Activated naive CD4-positive, alpha-beta T cell treated with anti-CD3 and anti-CD28 coated beads, Interleukin-2, amount 50 U/mL, for 72 hours (primary cell): Measurements from ENCODE around the gene SNAPC1. TPM values are rescaled to one million over a fixed set of nuclear protein-coding genes. Genes with fewer than 3 reads are reported as not detected.

Experiments
- ATAC-seq, 2 donors: fragments of 150-1000 bp; cut with Tn5 transposase; 2 replicates each; pipeline ENCODE4 v1.10.0; 2021; ENCODE audit warnings: mild to moderate bottlenecking in 2 of 2, moderate library complexity in 2 of 2
- DNase-seq, 2 donors: peaks; one replicate each; pipeline ENCODE4 v3.0.0; 2021 to 2022; ENCODE audit warnings: low spot score in 2 of 2
- H3K27ac Mint-ChIP-seq, 2 donors: one replicate each; pipeline ENCODE4 v1.8.0; 2022; ENCODE audit warnings: mild to moderate bottlenecking in 2 of 2, mixed read lengths in 2 of 2
- H3K36me3 Mint-ChIP-seq, 2 donors: one replicate each; pipeline ENCODE4 v1.8.0; 2022; ENCODE audit warnings: mixed read lengths in 2 of 2
- H3K9me3 Mint-ChIP-seq, 2 donors: one replicate each; pipeline ENCODE4 v1.8.0; 2022; ENCODE audit warnings: mixed read lengths in 2 of 2
- total RNA-seq, 2 donors: library from RNA; stranded (reverse); gene quantifications; one replicate each; pipeline ENCODE4 v1.2.3, GENCODE V29; 2022

The SNAPC1 gene
- total RNA-seq, 2 donors from 2014 or later, result 10.5 to 11.4 TPM

GRCh38 chr14:61837336-61838229 lies 75.4 kb downstream of the SNAPC1 start:
- DNase-seq (peak; percentile 69 to 77), ATAC-seq (peak; percentile 94 to 99)
- no peaks in the 10 kb centered on the region for H3K36me3 Mint-ChIP-seq
- H3K9me3 Mint-ChIP-seq, result no peaks in the 10 kb centered on the region
- no peak overlapping the region for H3K27ac Mint-ChIP-seq

DNA sequence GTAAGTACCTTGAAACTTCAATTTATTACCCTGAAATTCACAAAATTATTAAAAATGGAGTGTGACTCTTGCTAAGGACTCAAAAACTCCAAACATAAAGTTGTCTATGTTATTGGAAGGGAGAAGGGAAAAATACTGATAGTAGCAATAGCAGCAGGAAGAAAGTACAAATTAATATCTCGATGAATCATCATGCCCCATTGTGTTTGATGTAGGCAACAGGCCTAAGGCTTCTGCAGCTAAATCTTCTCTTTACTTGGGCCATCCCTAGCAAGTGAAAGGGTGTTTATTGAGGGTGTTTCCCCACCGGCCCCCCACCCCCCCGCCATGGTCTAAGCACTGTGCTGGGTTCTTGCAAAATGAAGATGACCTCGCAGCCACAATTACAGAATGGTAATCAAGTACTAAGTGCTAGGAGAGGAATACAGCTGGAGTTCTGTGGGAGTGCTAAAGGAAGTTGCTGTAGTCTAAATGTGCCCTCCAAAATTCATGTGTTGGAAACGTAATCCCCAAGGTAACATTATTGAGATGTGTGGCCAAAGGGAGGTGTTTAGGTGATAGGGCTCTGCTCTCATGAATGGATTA lies 76.5 kb downstream of the SNAPC1 start:
- ATAC-seq (no peak), DNase-seq (no peak)
- H3K9me3 Mint-ChIP-seq, result no peaks in the 10 kb centered on the region
- no peaks in the 10 kb centered on the region for H3K36me3 Mint-ChIP-seq
- H3K27ac Mint-ChIP-seq, result no peak overlapping the region

DNA sequence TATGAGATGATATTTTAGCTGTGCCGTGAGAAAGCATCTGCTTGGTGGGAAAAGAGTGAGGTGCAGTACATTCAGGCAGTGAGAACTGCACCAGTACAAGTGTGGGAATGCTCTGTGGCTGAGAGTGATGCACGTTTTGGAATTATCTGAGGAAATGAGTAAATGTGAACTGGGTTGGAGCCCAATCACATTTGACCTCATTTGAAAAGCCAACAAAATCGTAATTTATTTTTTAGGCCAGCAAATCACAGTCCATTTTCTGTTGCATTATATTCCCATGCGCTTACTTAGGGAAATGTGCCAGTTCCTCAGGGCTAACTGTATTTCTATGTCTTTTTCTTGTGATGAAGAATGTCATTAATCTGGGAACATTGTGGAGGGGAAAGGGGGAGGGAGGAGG lies 77.3 kb downstream of the SNAPC1 start:
- H3K27ac Mint-ChIP-seq, result no peak overlapping the region
- no peaks in the 10 kb centered on the region for H3K9me3 Mint-ChIP-seq
- no peak for DNase-seq
- H3K36me3 Mint-ChIP-seq, result no peaks in the 10 kb centered on the region
- no peak for ATAC-seq

DNA sequence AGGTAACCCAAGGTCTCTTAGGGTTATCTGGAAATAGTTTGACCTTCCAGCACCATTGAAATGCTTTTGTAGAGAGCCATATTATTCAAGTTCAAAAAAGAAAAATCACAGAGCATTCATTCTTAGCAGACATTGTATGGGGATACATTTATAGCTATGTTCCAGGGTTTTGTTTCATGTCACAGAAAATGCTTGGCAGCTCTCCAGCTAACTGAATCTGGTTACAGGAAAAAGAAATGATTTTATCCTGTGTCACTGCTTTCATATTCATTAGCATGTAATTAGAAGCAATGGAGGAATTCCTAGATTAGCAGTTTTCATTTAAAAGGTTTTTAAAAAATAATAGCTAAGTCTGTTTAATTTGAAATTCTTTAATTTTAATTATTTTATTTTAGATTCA lies 78.9 kb downstream of the SNAPC1 start:
- Mint-ChIP-seq H3K9me3 (no peaks in the 10 kb centered on the region), H3K36me3 (no peaks in the 10 kb centered on the region), H3K27ac (no peak overlapping the region)
- DNase-seq, result no peak
- no peak for ATAC-seq

Other genes starting within 250 kb of the SNAPC1 start
- 100 to 1,000 TPM; 165 to 170 TPM for gene HIF1A, start 66.9 kb upstream of the SNAPC1 start, total RNA-seq
- gene SYT16, start 50.3 kb downstream of the SNAPC1 start, total RNA-seq, result not detected